Right lobe of liver (tissue), 6 donors: ENCODE results near the gene CACNB2. TPM values are rescaled to one million over a fixed set of nuclear protein-coding genes. Genes with fewer than 3 reads are reported as not detected.
"Not testable (repeated sequence)": the region's sequence is repeated elsewhere in the genome, so short reads cannot be mapped to it uniquely, and the experiment has no call there.

Experiments
- ATAC-seq, 4 donors: fragments of 200-7000 bp; cut with Tn5 transposase; one replicate each; pipeline ENCODE4 v1.9.1; 2020; ENCODE audit warnings: mild to moderate bottlenecking in 4 of 4, moderate library complexity in 4 of 4
- DNase-seq, 3 donors: peaks; one replicate each; pipeline ENCODE4 v3.0.0-alpha.2; 2020
- H3K27ac ChIP-seq, 3 donors: fragments of 200-600 bp; one replicate each; pipeline ENCODE4 v1.8.0; 2022
- H3K27me3 ChIP-seq, 2 donors: fragments of 200-600 bp; one replicate each; pipeline ENCODE4 v1.8.0; 2022
- H3K36me3 ChIP-seq, 4 donors: fragments of 200-600 bp; sonication (generic) in 1 of 4; one replicate each; pipeline versions ENCODE4 v1.5.1 to v1.8.0; 2017 to 2022; ENCODE audit warnings: control low read depth in 1 of 4
- H3K4me1 ChIP-seq, 4 donors: fragments of 200-600 bp; sonication (generic) in 1 of 4; one replicate each; pipeline versions ENCODE4 v1.5.1 to v1.8.0; 2017 to 2022; ENCODE audit warnings: control low read depth in 1 of 4
- H3K4me3 ChIP-seq, 3 donors: fragments of 200-600 bp; one replicate each; pipeline ENCODE4 v1.8.0; 2022
- H3K9me3 ChIP-seq, 4 donors: fragments of 200-600 bp; sonication (generic) in 1 of 4; one replicate each; pipeline versions ENCODE4 v1.5.1 to v1.8.0; 2017 to 2022; ENCODE audit warnings: control low read depth in 1 of 4
- CTCF ChIP-seq, 4 donors: fragments of 200-600 bp in 3 of 4; fragments of 450-650 bp in 1 of 4; IDR thresholded peaks; one replicate each; pipeline versions ENCODE4 v1.5.1 to v1.8.0; 2016 to 2022; ENCODE audit warnings: antibody characterized with exemption in 4 of 4, mild to moderate bottlenecking in 2 of 4
- POLR2A ChIP-seq: fragments of 450-650 bp; IDR thresholded peaks from one replicate; pipeline ENCODE4 v1.6.1; 2017; ENCODE audit warnings: antibody characterized with exemption, mild to moderate bottlenecking
- WGBS: methylation state at CpG from one replicate; pipeline ENCODE4 v1.1.6; 2018; ENCODE audit warnings: low coverage, low lambda C conversion rate; ENCODE audit not compliant: insufficient coverage; ENCODE audit errors: missing lambda C conversion rate; 5-methylcytosine and 5-hydroxymethylcytosine counted together
- intact Hi-C, 2 donors: fragments of 100-400 bp; cut with DNase I; formaldehyde crosslinking; loops; one replicate each; pipeline versions ENCODE4 v1.11.2 to v1.14.1; 2022
- total RNA-seq, 6 experiments: library from RNA; depleted of rRNA in 2 of 6; stranded (reverse); fragments of >200 nt in 2 of 6; fragmentation: NEBNext Ultra II Directional in 3 of 6; extraction: Animal tissue kit (Norgen Biotek cat#: 25700) in 3 of 6; gene quantifications; one replicate each; pipeline versions ENCODE4 v1.1.0 to v1.2.4, GENCODE V29; 2016 to 2023
- donor health status: DM: no; HTN: yes; CAD: no.
- donor health status: DM: no; HTN: no; CAD: no.
- donor health status: DM: no; HTN: no; CAD: no.
- donor health status: DM: no; HTN: yes; CAD: no.
- donor health status: DM: no; HTN: yes; CAD: no.

CACNB2 gene
- total RNA-seq, 6 experiments from 2014 or later: 0.12 to 1.8 (median 1.0) TPM; not detected in 1

GRCh38 chr10:18566177-18566576 is 426.0 kb downstream of the CACNB2 start:
- 93% methylated on average over 4 of the region's 4 CpGs for WGBS
- no peak for DNase-seq
- no peak for TF ChIP-seq POLR2A
- Histone ChIP-seq H3K27me3 (no peaks in the 10 kb centered on the region), H3K4me3 (no peak overlapping the region), H3K4me1 (no peaks in the 10 kb centered on the region), H3K9me3 (no peaks in the 10 kb centered on the region), H3K36me3 (no peaks in the 10 kb centered on the region), H3K27ac (no peak overlapping the region)
- no peak for ATAC-seq
- intact Hi-C loops: no loop called here

- intact Hi-C loops: no loop called here
- no peak for TF ChIP-seq POLR2A
- no peak for TF ChIP-seq CTCF (IDR thresholded peaks at IDR 0.05)
- H3K4me3 ChIP-seq: no peak overlapping the region
- ATAC-seq (no peak), DNase-seq (no peak)
- H3K9me3 ChIP-seq: no peaks in the 10 kb centered on the region
- 98% methylated on average over 3 of the region's 3 CpGs for WGBS
- no peaks in the 10 kb centered on the region for H3K4me1 ChIP-seq
- no peaks in the 10 kb centered on the region for H3K36me3 ChIP-seq
- no peak overlapping the region for H3K27ac ChIP-seq
- no peaks in the 10 kb centered on the region for H3K27me3 ChIP-seq
Observed at GRCh38 chr10:18567343-18567856, 427.2 kb downstream of the CACNB2 start.

GRCh38 chr10:18570386-18570785 is 430.2 kb downstream of the CACNB2 start:
- H3K9me3 ChIP-seq, H3K4me1 ChIP-seq, DNase-seq, H3K27ac ChIP-seq, H3K36me3 ChIP-seq, intact Hi-C loops, ATAC-seq, H3K27me3 ChIP-seq, H3K4me3 ChIP-seq: not testable (repeated sequence)
- 100% methylated on average over 2 of the region's 2 CpGs for WGBS

- no peak for ATAC-seq
- DNase-seq: no peak
- Histone ChIP-seq H3K4me3 (no peak overlapping the region), H3K27ac (no peak overlapping the region), H3K27me3 (no peaks in the 10 kb centered on the region), H3K9me3 (no peaks in the 10 kb centered on the region), H3K36me3 (peaks cover 0 to 5% (median 0%) of the 10 kb centered on the region in 4 donors), H3K4me1 (no peaks in the 10 kb centered on the region)
- intact Hi-C loops: no loop called here
- TF ChIP-seq POLR2A (no peak), CTCF (IDR thresholded peaks at IDR 0.05) (no peak)
Observed at GRCh38 chr10:18571076-18571475, 430.9 kb downstream of the CACNB2 start.

GRCh38 chr10:18571780-18572179 is 431.6 kb downstream of the CACNB2 start:
- Histone ChIP-seq H3K9me3 (no peaks in the 10 kb centered on the region), H3K27ac (no peak overlapping the region), H3K4me1 (no peaks in the 10 kb centered on the region), H3K36me3 (peaks cover 0 to 5% (median 0%) of the 10 kb centered on the region in 4 donors), H3K4me3 (no peak overlapping the region), H3K27me3 (no peaks in the 10 kb centered on the region)
- intact Hi-C loops: no loop called here
- ATAC-seq (no peak), DNase-seq (no peak)
- WGBS: 85% methylated on average over 1 of the region's 1 CpG
- TF ChIP-seq POLR2A: no peak
- TF ChIP-seq CTCF (IDR thresholded peaks at IDR 0.05): no peak
